NCI-H1092 (cell line): ENCODE data around the gene ATXN7L2.

Experiments used
- DNase-seq: peaks from one replicate; lab custom pipeline; 2025; lab: John Stamatoyannopoulos, UW

Gene ATXN7L2

DNA sequence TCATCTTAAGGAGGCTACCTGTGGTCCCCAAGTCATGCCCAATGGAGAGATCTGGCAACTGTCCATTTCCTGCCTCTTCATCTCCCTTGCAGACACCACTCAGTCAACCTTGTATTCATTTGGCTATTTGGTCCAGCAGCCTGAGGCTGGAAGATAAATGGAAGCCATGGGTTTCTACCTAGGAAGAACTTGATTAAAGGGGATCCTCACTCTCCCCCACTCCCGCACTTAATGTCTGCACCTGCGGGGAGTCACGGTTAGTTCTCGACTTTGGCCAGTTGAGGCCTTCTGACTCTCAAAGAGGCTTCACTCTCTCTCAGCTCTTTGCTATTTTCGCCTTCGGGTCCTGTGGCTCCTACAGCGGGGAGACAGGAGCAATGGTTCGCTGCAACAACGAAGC, 8.4 kb upstream of the ATXN7L2 start:
- DNase-seq, result no peak

DNA sequence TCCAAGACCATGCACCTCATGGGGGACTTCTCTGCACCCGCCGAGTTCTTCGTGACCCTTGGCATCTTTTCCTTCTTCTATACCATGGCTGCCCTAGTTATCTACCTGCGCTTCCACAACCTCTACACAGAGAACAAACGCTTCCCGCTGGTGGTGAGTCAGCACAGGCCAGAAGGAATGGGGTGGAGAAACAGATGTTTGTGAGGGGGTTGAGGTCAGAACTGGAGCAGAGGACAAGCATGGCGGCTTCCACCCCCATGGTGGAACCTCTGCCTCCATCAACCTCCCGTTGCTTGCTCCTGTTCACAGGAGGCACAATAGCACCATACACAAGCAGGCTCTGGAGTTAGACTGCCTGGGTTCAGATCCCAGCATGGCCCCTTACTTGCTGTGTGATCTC, 6.9 kb upstream of the ATXN7L2 start:
- DNase-seq, result no peak

DNA sequence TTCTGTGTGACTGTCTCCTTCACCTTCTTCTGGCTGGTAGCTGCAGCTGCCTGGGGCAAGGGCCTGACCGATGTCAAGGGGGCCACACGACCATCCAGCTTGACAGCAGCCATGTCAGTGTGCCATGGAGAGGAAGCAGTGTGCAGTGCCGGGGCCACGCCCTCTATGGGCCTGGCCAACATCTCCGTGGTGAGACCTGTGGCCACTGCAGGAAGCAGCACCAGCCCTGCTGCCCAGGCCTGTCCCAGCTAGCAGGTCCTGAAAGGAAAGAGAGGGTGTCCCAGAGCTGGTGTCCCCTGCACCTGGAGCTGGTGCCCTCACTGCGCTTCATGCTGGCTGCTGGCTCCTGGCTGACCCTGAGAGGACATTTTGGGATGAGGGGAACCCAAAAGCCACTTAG, 5.9 kb upstream of the ATXN7L2 start:
- DNase-seq, result no peak

DNA sequence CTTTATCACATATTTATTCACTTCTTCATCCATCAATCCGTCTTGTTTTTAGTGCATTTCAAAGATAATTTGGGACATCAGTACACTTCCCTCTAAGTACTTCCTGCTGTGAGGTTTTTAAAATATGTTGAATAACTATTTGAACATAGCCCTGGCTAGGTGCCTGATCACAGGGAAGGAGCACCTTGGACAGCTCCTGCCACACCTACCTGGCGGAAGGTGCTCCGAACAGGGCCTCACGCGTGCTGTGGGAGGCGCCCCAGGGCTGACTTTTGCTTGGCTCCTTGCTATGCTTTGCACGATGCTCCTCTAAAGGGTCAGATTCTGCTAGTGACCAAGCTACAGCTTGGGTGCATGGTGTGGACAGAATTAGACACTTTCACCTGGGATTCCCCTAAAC, 4.9 kb upstream of the ATXN7L2 start:
- no peak for DNase-seq

DNA sequence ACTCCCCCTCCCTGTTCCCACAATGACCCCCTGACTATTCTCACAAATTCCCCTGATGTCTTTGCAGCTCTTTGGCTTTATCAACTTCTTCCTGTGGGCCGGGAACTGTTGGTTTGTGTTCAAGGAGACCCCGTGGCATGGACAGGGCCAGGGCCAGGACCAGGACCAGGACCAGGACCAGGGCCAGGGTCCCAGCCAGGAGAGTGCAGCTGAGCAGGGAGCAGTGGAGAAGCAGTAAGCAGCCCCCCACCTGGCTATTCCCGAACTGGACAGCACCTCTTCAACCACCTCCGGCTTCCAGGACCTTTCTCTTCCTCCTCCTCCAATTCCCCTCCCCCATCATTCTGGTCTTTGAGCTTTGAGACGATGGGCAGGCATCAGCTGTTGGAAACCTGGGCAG, 4.4 kb upstream of the ATXN7L2 start:
- no peak for DNase-seq

DNA sequence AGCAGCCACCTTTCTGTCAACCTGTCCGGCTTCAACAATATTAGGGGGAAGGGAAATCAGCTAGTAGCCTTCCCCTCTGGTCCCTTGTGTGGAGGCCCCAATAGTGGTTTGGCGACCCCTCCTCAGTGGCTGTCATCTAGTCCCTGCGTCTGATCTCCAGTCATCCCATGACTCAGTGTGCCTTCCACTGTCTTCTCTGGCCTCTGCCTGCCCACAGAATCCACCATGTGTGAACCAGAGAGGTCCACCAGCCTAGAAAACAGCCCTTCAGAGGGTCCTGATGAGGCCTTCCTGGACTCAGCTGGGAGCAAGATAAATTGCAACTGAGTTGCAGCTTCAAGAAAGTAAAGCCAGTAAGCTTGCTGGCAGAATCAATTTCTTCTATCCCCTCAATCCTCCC, 3.8 kb upstream of the ATXN7L2 start:
- no peak for DNase-seq

DNA sequence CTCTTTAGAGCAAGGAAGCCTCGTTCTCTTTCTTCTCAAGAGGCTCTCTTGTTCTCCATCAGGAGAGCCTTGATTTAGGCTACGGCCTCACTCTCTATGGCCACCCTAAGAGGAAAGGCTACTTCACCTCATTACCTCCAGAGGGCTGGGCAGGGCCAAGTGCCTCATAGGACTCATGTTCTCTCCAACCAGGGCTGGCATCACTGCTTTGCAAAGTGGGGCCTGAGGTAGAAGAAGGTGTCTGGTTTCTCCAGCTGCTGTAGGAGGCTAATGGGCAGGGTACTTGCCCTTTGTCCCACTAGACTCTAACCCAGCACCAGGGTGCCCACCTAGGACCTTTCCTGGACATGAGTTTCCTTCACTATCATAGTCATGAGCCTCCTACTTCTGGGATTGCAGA, 2.1 kb upstream of the ATXN7L2 start:
- DNase-seq, result no peak

DNA sequence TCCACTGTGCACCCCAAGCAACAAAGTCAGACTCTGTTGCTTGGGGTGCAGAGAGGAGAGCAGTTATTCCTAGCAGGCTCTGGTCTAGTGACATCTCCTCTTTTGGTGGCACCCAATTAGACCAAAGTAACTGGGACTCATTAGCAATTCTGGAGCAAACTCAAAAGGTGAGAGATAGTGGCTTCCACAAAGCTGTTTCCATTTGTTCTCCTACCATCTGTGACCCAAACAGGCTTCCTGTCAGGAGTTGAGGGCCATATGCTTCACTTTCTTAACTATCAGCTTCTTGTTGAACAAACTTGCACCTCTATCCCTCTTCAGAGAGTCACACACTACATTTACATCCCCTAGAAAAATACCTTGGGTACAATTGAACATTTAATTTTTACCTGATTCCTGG, 1.5 kb upstream of the ATXN7L2 start:
- no peak for DNase-seq

DNA sequence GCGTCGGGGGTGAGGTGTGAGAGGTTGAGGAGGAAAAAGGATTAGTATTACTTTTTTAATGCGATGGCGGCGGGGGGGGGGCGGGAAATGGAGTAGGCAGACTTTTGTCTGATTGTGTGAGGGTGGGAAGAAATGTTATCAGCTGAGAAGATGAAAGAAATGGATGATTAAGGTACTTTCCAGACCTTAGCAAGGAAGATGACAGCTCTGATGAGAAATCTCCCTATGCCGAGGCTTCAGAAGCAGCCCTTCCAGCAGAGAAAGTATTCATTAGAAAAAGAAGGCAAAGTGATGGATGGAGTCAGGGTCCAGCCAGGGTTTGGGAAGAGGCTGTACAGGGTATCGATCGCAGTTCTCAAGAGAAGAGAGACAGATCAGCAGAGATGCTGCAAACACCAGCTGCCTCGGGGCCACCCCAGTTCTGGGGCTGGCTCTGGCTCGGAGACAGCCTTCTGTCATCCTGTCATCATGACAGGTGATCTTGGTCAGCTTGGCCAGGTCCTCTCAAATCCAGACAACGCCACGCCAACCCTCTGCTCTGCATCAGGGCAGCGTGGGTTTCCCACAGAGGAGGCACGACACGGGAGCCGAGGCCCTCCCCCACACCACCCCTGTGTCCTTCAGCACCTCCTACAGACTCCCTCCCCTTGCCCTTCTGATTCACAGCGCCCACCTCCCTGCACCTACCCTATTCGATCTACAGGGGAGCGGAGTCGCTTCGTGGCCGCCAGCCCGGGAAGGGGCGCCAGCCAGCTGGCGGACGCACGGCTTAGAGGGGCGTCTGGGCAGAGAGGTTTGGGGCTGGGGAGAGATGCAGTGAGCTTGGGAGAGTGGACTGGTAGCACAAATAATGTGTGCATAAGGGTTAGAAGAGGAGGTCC, 674 bp upstream of the ATXN7L2 start:
- DNase-seq, result peak; percentile 73

DNA sequence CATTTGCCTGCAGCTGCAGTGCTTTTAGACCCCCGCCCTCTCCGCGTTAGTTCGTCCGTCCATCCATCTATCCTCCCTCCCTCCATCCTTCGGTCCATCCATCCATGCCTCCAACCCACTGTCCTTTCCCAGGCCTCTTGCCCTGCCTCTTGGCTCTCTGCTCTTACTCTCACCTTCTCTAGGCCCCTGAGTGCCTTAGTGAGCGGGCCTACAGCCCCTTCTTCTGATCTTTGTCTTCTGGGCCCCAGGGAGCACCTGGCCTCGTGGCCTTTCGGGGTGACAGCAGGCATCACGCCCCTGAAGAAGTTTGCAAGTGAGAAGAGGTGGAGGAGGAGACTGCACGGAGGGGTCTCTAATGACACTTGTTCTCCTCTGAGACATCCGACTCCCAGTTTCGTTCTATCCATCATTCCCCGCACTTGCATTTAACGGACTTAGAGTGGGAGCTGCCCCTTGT, 842 bp downstream of the ATXN7L2 start:
- DNase-seq, result no peak

DNA sequence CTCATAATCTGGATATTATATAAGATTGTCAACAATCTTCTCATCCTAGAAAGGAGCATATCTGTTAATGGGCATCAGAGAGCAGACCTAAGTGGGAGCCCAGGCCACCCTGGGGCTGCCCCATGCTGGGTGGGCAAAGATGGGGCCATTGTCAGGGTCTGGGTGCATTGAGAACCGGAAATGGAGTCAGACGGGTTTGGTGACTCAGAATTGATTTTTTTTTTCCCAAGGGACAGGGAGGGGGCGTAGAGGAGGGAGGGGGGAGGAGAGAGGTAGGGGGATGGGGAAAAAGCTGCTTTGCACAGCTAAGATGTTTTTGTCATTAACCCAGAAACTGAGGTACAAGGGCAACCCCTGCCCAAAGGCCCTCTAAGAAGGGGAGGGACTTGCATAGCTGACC, 1.3 kb downstream of the ATXN7L2 start:
- DNase-seq, result peak; percentile 3

DNA sequence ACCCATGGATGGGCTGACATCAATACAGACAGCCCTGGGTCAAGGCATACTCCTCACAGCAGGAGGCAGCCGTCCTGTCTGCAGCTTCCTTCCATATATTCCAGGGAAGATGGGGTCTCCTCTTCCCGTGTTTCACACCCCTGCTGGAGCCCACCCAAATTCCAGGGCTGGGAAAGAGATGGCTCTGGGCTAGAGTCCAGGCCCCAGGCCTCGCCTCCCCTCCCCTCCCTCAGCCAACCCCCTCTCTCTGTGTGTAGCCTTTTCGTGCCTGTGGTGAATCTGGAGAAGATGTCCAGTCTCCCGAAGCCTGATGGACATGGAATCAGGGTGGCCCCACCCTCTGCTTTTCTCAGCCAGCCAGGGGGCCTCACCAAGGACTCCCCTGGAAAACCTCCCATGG, 3.6 kb downstream of the ATXN7L2 start:
- no peak for DNase-seq

DNA sequence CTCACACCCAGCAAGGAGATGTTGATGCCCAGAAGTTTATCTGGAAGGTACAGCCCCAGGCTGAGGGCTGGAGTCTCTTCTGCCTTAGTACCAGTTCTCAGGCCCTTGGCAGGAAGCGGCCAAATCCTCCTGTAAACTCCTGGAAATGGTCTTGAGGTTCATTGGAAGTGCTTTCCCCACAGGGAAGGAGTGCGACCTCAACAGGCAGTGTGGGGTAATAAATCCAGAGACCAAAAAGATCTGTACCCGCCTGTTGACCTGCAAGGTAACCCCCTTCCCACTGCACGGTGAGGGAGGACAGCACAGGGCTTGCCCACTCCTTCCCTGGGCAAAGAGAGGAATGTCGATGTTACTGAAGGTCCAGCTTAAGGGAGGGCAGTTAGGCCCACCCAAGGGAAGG, 4.5 kb downstream of the ATXN7L2 start:
- DNase-seq, result no peak

DNA sequence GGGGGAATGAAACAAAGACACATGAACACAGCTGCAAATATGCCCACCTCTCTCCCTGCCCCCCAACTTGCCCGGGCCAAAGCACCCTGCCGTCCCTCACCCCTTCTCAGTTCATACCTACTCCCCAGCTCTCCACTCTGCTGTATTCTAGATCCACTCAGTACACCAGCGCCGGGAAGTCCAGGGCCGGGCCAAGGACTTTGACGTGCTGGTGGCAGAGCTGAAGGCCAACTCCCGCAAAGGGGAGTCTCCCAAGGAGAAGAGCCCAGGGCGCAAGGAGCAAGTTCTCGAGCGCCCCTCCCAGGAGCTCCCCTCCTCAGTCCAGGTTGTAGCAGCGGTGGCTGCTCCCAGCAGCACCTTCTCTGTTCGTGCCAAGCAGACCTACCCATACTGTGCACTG, 5.0 kb downstream of the ATXN7L2 start:
- DNase-seq, result no peak

DNA sequence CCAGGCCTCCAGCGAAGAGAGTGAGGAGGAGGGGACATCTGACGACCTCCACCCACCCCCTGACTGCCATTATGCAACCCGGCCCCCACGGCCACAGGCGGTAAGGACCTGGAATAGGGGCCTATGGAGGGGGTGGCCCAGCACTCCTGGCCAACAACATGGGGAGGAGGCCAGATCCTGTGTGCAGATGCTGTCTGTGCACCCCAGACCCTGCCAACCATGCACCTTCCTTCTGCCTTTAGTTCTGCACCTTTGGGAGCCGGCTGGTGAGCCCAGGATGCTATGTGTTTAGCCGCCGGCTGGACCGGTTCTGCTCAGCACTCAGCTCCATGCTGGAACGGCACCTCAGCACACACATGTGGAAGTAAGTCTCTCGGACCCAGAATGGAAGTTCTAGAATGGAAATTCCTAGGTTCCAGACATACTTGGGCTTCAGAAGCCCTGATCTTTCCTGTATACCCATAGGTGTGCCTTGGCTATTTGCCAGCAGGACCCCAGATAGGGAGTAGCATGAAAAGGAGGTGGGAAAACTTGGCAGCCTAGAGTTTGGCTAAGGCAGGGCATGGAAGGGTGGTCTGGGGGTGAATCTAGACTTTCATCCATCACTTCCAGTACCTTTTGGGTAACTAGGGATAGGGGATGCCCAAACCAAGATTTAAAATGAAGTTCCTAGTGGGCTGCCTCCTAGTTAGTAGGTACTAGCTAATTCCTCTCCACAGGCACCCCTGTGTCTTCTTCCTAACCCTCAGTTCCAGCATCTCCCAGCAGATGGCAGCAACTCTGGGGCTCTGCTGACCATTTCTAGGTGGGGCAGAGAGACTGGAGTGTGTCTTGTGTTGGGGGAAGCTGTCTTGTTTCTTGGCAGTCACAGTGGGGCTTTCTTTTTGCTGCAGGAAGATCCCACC, 6.6 kb downstream of the ATXN7L2 start:
- peak; percentile 15 for DNase-seq

DNA sequence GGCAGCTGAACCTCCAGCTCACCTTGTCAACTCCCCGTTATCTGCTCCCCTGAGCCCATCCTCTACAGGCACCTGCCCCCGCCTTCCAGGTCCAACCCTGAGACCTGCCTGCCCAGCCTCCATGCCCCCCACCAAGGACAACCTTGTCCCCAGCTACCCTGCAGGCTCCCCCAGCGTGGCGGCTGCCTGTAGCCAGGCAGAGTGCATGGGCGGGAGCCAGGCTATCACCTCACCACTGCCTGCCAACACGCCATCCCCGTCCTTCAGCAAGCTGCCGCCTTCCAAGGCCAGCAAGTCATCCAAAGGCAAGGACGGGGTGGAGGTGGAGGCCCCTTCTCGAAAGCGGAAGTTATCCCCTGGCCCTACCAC, 7.2 kb downstream of the ATXN7L2 start:
- DNase-seq, result no peak

DNA sequence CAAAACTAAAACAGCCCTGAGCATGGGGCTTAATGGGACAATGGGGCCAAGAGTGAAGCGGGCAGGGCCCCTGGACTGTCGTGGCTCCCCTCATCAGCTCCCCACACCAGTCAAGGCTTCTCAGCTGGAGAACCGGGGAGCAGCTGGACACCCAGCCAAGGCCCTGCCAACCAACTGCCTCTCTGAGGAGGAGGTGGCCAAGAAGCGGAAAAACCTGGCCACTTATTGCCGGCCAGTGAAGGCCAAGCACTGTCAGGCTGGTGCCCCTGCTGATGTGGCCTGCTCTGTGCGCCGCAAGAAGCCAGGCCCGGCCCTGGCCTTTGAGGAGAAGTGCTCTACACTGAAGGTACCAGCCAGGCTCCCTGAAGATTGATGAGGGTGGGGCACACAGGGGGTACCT, 7.7 kb downstream of the ATXN7L2 start:
- no peak for DNase-seq

DNA sequence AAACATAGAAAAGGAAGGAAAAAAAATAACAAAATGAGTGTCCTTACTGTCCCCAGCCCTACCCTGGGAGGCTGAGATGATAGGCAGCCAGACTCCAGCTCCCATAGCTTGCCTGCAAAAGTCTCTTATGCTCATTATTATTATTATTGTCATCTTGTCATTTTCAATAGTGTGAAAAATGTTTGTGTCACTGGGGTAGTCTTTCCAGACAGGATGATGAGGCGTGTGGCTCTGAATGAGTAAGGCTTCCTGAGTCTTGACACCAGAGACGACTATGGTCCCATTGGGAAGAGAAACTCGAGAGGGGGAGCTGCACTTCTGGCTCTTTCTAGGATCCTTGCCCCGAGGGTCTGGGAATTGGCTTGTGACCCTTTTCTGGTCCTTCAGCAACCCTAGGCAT, 9.1 kb downstream of the ATXN7L2 start:
- no peak for DNase-seq

DNA sequence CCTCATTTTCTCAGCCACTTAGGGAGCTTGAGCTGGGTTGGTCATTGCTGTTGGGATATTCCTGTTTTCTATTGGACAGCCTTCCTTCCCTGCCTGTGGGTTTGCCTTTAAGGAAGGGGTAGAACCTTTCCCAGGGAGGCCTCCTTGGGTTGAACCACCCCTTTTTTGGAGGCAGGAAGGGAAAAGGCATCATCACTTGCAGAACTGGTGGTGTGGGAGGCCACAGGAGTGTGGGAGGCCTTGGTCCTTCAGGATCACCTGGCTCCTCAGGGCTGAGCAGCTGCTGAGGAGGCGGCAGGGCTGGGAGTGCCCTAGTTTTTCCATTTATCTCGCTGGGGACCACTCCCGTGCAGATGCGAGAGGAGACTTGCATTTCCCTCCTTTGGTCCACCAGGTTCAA, 9.5 kb downstream of the ATXN7L2 start:
- DNase-seq, result no peak

DNA sequence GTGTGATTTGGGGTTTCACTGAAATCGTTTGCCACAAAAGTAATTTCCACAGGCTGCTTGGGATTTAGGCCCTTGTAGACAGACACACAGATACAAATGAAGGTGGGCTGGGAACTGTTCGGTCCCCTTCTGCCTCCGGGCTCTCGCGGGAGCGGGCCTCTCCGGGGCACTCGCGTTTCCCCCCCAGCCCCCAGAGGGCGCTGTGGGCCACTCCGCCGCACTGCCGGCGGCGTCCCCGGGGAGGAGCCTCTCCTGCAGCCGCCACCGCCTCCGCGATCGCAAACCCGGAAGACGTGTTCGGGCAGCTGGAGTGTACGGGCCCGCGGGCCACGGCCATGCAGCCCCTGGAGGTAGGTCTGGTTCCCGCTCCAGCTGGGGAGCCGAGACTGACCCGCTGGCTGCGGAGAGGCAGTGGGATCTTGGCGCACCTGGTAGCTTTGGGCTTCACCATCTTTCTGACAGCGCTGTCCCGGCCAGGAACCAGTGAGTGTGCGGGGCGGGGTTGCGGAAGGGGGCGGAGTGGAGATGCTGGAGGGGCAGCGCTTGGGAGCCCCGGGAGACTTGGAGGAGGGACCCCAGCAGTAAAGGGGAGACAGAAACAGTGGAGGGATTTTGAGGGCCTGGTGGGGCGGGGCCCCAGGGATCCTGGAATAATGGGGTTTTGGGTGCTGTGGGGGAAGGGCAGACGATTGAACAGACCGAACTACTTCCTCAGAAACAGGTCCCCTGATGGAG, 10.3 kb downstream of the ATXN7L2 start, which contains the start of gene CYB561D1:
Gene CYB561D1 (plus strand): TSS at position 290 of the 735 bp plus-strand sequence. CDS start 46 bp downstream, at position 336.
- DNase-seq, result peak; percentile 71

DNA sequence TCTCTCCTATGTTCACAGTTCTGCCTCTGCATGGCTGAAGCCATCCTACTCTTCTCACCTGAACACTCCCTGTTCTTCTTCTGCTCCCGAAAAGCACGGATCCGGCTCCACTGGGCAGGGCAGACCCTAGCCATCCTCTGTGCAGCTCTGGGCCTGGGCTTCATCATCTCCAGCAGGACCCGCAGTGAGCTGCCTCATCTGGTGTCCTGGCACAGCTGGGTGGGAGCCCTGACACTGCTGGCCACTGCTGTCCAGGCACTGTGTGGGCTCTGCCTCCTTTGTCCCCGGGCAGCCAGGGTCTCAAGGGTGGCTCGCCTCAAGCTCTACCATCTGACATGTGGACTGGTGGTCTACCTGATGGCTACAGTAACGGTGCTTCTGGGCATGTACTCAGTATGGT, 12.0 kb downstream of the ATXN7L2 start:
- no peak for DNase-seq

DNA sequence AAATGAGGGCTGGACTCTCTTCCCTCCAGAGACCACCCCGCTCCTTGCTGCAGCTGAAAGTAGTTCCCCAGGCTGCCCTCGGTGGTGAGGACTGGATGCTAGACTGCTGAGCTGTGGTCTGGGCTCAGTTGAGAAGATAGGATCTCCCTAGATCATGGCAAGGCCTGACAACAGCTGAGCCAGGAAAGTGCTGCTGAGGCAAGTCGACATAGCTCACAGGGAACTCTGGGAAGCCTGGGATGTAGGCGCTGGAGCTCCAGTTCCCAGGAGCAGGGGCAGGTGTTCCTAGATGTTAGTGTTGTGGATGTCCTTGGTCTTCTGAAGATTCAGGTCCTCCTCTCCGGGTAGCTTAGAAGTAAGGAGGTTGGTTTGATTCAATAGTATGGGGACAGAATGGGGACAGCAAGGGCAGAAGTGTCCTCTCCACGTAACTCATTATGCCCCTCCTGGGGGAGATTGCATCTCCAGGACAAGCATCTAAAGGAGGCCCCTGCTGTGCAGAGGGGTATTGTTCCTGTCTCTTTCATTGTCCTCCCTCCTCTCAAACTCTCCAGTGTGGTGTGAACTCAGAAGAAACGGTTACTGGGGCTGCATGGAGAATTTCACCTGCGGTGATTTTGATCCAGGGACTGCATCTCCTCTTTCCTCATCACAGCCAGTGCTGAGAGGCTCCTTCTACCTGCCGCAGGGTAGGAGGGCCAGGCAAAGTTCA, 13.9 kb downstream of the ATXN7L2 start:
- no peak for DNase-seq
